ENCODE data around the gene CCDC57.
"Not testable (repeated sequence)": the region's sequence is repeated elsewhere in the genome, so short reads cannot be mapped to it uniquely, and the experiment has no call there.

CCDC57 gene, protein sequence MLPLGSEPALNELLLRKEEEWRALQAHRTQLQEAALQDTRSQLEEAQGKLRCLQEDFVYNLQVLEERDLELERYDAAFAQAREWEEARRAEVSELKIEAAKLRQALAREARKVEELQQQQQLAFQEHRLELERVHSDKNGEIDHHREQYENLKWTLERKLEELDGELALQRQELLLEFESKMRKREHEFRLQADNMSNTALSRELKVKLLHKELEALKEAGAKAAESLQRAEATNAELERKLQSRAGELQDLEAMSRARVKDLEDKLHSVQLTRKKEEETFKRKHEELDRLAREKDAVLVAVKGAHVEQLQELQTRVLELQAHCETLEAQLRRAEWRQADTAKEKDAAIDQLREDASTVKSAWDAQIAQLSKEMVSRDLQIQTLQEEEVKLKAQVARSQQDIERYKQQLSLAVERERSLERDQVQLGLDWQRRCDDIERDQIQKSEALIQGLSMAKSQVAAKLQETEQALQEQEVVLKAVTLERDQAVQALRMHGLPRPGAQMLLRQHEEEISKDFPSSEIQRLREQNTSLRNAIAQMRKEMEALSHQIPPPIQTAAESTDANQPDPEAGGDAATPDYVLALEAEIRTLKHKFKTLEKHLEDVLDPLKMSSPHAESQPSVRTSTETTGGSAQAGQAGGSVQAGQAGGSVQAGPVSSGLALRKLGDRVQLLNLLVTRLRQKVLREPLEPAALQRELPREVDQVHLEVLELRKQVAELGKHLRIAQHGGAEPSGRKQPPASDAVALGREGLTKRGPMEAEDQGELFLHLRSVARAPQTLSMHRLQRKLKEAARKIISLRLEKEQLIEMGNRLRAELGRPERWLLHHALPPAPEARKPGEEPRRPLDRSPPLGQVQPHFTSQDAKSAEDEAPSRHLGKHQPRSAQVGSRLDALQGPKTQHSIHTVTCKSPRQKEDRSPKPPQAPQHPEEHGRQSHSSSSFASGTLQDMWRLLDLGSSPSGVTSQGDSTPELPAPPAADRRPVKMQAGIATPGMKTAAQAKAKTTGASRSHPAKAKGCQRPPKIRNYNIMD

DNA sequence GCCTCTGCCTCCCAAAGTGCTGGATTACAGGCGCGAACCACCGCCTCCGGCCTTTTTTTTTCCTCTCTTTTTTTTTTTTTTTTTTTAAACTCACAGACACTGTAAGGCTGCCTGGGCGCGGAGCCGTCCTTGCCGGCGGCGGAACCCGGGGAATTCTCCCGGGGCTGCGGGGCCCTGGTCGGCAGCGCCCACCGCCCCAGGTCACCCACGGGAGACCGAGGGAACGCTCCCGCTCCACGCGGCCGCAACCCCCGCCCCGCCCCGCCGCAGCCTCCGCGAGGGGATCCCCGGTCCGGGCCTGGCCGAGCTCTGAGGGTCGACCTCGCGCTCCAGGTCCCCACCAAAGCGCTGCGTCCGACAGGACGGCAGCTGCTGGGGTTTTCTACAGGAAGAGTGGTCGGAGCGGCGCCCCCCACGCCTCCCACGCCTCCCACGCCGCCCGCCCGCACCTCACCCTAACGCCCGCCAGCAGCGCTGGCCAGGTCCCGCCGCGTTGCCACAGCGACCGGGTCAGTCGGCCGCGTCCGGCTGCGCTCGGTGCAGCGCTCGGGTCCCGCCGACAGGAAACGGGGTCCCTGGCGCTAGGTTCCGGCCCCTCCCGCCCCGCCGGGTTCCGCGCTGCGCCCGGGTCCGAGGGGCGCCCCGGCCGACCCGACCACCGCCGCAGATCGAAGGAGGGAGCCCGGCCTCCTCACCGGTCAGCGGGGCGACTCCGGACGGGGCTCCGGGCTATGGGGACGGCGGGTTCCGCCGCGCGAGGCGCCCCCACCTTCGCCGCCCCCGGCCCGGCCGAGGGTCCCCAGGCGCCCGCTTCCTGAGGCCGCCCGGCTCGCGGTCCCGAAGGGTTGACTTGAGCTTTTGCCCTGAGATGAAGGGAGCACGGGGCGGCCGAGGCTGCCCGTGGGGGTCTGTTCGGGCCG, at the start of gene CCDC57:
Gene CCDC57, minus strand, starts transcription at position 512 of the 920 bp plus-strand sequence. CDS start 10,898 bp downstream, outside the sequence.
- H3K36me3 Mint-ChIP-seq (ENCODE audit: low read depth), result peaks cover 3% of the 10 kb centered on the region
- H3K27me3 Mint-ChIP-seq, result no peaks in the 10 kb centered on the region
- intact Hi-C loops (cut with micrococcal nuclease), result no loop called here
- H3K4me1 Mint-ChIP-seq (ENCODE audit: low read depth), result peaks cover 56% of the 10 kb centered on the region
- H3K9me3 Mint-ChIP-seq, result no peaks in the 10 kb centered on the region
- H3K4me3 Mint-ChIP-seq, result peak within 1 kb of the TSS; percentile 79
- H3K27ac Mint-ChIP-seq, result peak within 1 kb of the TSS; percentile 97

DNA sequence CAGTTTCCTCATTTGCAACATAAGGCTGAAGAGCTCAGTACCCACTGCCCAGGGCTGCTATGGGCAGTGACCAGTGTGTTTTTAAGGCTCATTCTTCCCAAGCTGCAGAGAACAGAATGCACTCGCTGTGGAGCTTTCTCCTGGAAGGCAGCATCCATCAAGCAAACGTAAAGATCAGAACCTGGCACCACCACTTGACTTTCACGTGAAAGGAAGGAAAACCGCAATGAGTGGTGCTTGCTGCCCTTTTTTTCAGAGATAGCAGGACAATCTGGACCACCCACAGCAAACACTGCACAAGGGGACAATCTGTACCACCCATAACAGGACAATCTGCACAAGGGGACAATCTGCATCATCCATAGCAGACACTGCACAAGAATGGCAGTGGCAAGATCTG, 49.7 kb upstream of the CCDC57 start:
- Mint-ChIP-seq H3K4me3 (no peak overlapping the region), H3K27me3 (no peaks in the 10 kb centered on the region), H3K27ac (no peak overlapping the region), H3K9me3 (no peaks in the 10 kb centered on the region), H3K36me3 (ENCODE audit: low read depth) (peaks cover 100% of the 10 kb centered on the region), H3K4me1 (ENCODE audit: low read depth) (peaks cover 32% of the 10 kb centered on the region)
- intact Hi-C loops (cut with micrococcal nuclease), result loop anchor here (10.0 kb wide), 1 partner anchor 52 kb away; the partner anchor contains the start of gene CD7

DNA sequence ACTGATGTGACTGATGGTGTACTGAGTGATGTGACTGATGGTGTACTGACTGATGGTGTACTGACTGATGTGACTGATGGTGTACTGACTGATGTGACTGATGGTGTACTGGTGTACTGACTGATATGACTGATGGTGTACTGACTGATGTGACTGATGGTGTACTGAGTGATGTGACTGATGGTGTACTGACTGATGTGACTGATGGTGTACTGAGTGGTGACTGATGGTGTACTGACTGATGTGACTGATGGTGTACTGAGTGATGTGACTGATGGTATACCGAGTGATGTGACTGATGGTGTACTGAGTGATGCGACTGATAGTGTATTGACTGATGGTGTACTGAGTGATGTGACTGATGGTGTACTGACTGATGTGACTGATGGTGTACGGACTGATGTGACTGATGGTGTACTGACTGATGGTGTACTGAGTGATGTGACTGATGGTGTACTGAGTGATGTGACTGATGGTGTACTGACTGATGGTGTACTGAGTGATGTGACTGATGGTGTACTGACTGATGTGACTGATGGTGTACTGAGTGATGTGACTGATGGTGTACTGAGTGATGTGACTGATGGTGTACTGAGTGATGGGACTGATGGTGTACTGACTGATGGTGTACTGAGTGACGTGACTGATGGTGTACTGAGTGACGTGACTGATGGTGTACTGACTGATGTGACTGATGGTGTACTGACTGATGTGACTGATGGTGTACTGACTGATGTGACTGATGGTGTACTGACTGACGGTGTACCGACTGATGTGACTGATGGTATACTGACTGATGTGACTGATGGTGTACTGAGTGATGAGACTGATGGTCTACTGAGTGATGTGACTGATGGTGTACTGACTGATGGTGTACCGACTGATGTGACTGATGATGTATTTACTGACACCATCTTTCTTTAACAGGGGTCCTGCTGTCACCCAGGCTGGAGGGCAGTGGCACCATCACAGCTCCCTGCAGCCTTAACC, 47.6 kb upstream of the CCDC57 start:
- not testable (repeated sequence) for H3K27ac Mint-ChIP-seq, H3K9me3 Mint-ChIP-seq, H3K27me3 Mint-ChIP-seq, H3K4me3 Mint-ChIP-seq
- Mint-ChIP-seq H3K36me3 (ENCODE audit: low read depth) (peaks cover 100% of the 10 kb centered on the region), H3K4me1 (ENCODE audit: low read depth) (peaks cover 20% of the 10 kb centered on the region)
- intact Hi-C loops (cut with micrococcal nuclease), result loop anchor here (10.0 kb wide), 1 partner anchor 55 kb away; the partner anchor contains the start of gene CD7

DNA sequence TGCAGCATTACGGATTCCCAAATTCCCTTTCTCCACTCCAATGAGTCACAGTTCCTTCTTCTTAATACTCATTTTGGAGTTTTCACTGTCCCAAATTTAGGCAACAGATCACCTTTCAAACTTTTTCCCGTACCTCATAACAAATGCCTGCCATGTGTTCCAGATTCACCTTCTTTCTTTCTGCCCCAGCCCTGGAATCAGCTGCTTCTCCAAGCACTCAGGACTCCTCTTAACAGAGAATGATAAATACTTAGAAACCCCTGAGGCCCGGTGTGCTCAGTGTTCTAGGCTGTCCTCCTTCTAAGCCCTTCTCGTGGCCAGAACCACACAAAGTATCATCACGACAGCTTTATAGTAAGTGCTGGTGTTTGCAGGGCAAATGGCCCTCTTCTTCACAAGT, 45.9 kb upstream of the CCDC57 start:
- no peak overlapping the region for H3K4me3 Mint-ChIP-seq
- H3K27ac Mint-ChIP-seq, result no peak overlapping the region
- no peaks in the 10 kb centered on the region for H3K27me3 Mint-ChIP-seq
- intact Hi-C loops (cut with micrococcal nuclease), result no loop called here
- peaks cover 88% of the 10 kb centered on the region for H3K36me3 Mint-ChIP-seq (ENCODE audit: low read depth)
- peaks cover 20% of the 10 kb centered on the region for H3K4me1 Mint-ChIP-seq (ENCODE audit: low read depth)
- no peaks in the 10 kb centered on the region for H3K9me3 Mint-ChIP-seq

DNA sequence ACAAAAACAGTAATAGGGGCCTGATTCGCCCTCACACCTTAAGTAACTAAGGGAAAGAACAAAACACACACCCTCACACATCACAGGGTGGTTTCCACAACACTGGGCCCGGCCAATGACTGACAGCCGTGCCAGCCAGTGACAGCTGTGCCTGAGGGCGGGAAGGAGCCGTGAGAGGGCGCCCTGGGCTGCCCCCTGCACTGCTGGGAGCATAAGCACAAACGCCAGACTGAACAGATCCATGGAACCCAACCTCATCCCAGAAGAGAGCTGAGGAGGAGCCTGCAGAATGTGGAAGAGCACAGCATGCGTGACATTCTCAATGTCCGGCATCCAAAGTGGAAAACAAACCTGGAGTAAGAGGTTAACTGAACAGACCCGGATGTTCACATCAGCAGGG, 44.8 kb upstream of the CCDC57 start:
- peaks cover 88% of the 10 kb centered on the region for H3K36me3 Mint-ChIP-seq (ENCODE audit: low read depth)
- H3K4me3 Mint-ChIP-seq, result no peak overlapping the region
- peaks cover 20% of the 10 kb centered on the region for H3K4me1 Mint-ChIP-seq (ENCODE audit: low read depth)
- intact Hi-C loops (cut with micrococcal nuclease), result no loop called here
- H3K27ac Mint-ChIP-seq, result peak overlapping the region; percentile 26
- no peaks in the 10 kb centered on the region for H3K9me3 Mint-ChIP-seq
- no peaks in the 10 kb centered on the region for H3K27me3 Mint-ChIP-seq

DNA sequence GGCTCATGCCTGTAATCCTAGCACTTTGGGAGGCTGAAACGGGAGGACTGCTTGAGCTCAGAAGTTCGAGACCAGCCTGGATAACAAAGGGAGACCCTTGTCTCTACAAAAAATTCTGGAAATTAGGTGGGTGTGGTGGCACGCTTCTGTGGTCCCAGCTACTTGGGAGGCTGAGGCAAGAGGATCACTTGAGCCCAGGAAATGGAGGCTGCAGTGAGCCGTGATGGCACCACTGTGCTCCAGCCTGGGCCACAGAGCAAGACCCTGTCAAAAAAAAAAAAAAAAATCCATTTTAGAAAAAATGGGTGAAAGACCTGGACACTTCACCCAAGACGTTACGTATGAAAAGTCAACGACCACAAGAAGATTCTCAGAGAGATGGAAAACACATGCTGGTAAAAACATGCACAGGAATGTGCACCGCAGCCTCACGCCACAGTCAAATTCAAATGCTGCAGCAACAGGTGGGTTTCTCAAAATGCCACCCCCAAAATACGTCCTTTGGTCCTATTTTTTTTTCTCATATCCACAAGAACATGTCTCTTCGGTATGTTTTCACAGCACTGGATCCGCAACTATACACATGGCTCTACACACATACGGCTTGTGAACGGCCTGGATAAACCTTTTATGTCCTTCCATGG, 43.7 kb upstream of the CCDC57 start:
- peaks cover 88% of the 10 kb centered on the region for H3K36me3 Mint-ChIP-seq (ENCODE audit: low read depth)
- H3K4me1 Mint-ChIP-seq (ENCODE audit: low read depth), result peaks cover 20% of the 10 kb centered on the region
- no peak overlapping the region for H3K4me3 Mint-ChIP-seq
- H3K27ac Mint-ChIP-seq, result no peak overlapping the region
- intact Hi-C loops (cut with micrococcal nuclease), result no loop called here
- no peaks in the 10 kb centered on the region for H3K27me3 Mint-ChIP-seq
- no peaks in the 10 kb centered on the region for H3K9me3 Mint-ChIP-seq

DNA sequence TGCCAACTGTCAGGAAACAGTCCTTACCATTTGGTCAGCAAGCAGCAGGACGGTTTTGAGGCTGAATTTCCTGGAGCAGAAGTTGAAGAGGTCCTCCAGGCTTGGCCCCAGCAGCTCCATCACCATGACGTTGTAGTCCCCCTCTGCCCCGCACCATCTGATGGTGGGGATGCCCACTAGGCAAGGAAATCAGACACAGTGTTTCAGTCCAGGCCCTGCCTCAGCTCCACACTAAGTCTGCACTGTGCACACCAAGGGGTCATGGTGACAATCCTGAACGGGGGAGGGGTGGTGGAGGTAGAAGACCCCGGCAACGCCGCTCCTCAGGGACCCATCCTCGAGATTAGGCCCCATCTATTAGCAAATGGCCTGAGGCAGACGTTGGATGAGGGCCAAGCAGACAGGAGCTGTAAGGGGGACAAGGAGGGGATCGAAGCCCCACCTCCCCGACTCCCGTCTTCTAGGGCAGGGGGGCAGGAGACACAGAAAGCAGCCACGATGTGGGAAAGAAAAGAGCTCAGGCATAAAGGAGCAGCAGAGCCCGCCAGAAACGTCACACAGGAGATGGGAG, 42.8 kb upstream of the CCDC57 start:
- intact Hi-C loops (cut with micrococcal nuclease), result no loop called here

DNA sequence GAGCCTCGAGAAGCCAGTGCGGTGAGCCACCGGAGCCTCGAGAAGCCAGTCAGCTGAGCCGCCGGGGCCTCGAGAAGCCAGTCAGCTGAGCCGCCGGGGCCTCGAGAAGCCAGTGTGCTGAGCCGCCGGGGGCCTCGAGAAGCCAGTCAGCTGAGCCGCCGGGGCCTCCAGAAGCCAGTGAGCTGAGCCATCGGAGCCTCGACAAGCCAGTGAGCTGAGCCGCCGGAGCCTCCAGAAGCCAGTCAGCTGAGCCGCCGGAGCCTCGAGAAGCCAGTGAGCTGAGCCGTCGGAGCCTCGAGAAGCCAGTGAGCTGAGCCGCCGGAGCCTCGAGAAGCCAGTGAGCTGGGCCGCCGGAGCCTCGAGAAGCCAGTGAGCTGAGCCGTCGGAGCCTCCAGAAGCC, 42.1 kb upstream of the CCDC57 start:
- peaks cover 11% of the 10 kb centered on the region for H3K4me1 Mint-ChIP-seq (ENCODE audit: low read depth)
- H3K27ac Mint-ChIP-seq; H3K4me3 Mint-ChIP-seq; H3K27me3 Mint-ChIP-seq; intact Hi-C loops (cut with micrococcal nuclease); H3K9me3 Mint-ChIP-seq: not testable (repeated sequence)
- peaks cover 88% of the 10 kb centered on the region for H3K36me3 Mint-ChIP-seq (ENCODE audit: low read depth)

More for the DNA sequence above, 42.8 kb upstream of the CCDC57 start:
- Mint-ChIP-seq H3K27me3 (no peaks in the 10 kb centered on the region), H3K4me1 (ENCODE audit: low read depth) (peaks cover 13% of the 10 kb centered on the region), H3K27ac (no peak overlapping the region), H3K9me3 (no peaks in the 10 kb centered on the region), H3K4me3 (no peak overlapping the region), H3K36me3 (ENCODE audit: low read depth) (peaks cover 88% of the 10 kb centered on the region)

DNA sequence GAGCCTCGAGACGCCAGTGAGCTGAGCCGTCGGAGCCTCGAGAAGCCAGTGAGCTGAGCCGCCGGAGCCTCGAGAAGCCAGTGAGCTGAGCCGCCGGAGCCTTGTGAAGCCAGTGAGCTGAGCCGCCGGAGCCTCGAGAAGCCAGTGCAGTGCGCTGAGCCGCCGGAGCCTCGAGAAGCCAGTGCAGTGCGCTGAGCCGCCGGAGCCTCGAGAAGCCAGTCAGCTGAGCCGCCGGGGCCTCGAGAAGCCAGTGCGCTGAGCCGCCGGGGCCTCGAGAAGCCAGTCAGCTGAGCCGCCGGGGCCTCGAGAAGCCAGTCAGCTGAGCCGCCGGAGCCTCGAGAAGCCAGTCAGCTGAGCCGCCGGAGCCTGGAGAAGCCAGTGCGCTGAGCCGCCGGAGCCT, 41.5 kb upstream of the CCDC57 start:
- H3K4me3 Mint-ChIP-seq; intact Hi-C loops (cut with micrococcal nuclease); H3K9me3 Mint-ChIP-seq; H3K27ac Mint-ChIP-seq; H3K27me3 Mint-ChIP-seq: not testable (repeated sequence)
- Mint-ChIP-seq H3K36me3 (ENCODE audit: low read depth) (peaks cover 88% of the 10 kb centered on the region), H3K4me1 (ENCODE audit: low read depth) (peaks cover 16% of the 10 kb centered on the region)

DNA sequence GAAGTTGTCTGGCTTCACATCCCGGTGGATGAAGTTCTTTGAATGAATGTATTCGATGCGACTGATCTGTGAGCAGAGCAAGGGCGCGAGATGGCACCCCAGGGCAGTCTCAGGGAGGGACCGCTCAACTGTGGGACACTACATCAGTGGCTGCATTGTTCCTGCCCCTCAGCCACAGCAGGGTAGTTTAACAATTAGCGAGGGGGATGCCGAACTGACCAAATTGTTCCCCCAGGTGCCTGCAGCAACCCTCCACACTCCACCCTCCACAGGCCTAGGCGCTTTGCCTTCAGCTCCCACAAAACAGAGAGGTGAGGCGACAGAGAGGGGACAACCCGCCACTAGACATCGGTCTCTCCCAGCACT, 40.5 kb upstream of the CCDC57 start:
- Mint-ChIP-seq H3K36me3 (ENCODE audit: low read depth) (peaks cover 88% of the 10 kb centered on the region), H3K4me1 (ENCODE audit: low read depth) (peaks cover 25% of the 10 kb centered on the region), H3K27ac (no peak overlapping the region), H3K27me3 (no peaks in the 10 kb centered on the region), H3K4me3 (no peak overlapping the region), H3K9me3 (no peaks in the 10 kb centered on the region)
- intact Hi-C loops (cut with micrococcal nuclease), result no loop called here

DNA sequence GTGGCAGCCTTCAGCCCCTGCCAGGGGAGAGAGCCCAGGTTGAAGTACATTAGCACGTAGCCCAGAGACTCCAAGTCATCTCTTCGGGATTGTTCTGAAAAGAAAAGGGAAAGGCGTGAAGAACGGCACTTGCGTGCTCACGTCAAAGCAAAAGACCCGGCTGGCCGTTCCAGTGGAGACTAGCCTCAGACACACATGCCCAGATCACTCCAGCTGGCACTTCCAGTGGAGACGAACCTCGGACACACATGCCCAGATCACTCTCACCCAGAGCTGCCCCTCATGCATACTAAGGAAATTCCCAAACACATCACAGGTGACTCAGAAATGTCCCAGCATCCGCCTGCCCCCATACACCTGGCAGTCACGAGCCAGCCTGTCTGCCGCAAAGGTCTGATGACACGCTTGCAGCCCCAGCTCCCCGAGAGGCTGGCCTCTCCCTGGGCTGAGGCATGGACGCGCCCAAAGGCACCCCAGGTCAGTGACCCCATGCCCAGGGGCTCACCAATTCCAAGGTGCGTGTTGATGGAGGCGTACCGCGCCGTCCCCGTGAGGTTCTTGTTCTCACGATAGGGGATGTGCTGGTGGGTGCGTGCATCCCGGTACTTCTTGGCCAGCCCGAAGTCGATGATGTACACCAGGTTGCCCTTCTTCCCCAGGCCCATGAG, 40.0 kb upstream of the CCDC57 start:
- H3K9me3 Mint-ChIP-seq, result no peaks in the 10 kb centered on the region
- peaks cover 88% of the 10 kb centered on the region for H3K36me3 Mint-ChIP-seq (ENCODE audit: low read depth)
- no peaks in the 10 kb centered on the region for H3K27me3 Mint-ChIP-seq
- intact Hi-C loops (cut with micrococcal nuclease), result no loop called here
- no peak overlapping the region for H3K27ac Mint-ChIP-seq
- no peak overlapping the region for H3K4me3 Mint-ChIP-seq
- peaks cover 31% of the 10 kb centered on the region for H3K4me1 Mint-ChIP-seq (ENCODE audit: low read depth)
